Nephron (organoid): Measurements from ENCODE around the gene AJAP1.

Source experiments
- H3K27ac Mint-ChIP-seq, 3 experiments: 2 replicates each; pipeline ENCODE4 v1.8.0; 2020; ENCODE audit warnings: mixed read lengths in 3 of 3, mild to moderate bottlenecking in 2 of 3, moderate library complexity in 1 of 3
- H3K27me3 Mint-ChIP-seq: 2 replicates; pipeline ENCODE4 v1.8.0; 2021; ENCODE audit warnings: low read depth, mild to moderate bottlenecking, moderate library complexity, mixed read lengths
- H3K36me3 Mint-ChIP-seq: 2 replicates; pipeline ENCODE4 v1.8.0; 2020; ENCODE audit warnings: low read depth, mixed read lengths
- H3K4me1 Mint-ChIP-seq: 2 replicates; pipeline ENCODE4 v1.8.0; 2020; ENCODE audit warnings: mixed read lengths
- H3K4me3 Mint-ChIP-seq, 3 experiments: 2 replicates each; pipeline ENCODE4 v1.8.0; 2020; ENCODE audit warnings: mild to moderate bottlenecking in 3 of 3, mixed read lengths in 3 of 3, moderate library complexity in 2 of 3
- H3K9me3 Mint-ChIP-seq: 2 replicates; pipeline ENCODE4 v1.8.0; 2020; ENCODE audit warnings: mixed read lengths
- TF ChIP-seq, protein P1 (sequence below), 3 experiments: fragments of 200-600 bp; sonication (generic); IDR thresholded peaks; one replicate each; pipeline ENCODE4 v1.5.0; 2021; ENCODE audit warnings: antibody characterized with exemption in 3 of 3; ENCODE audit not compliant: unreplicated experiment in 3 of 3

Gene AJAP1

DNA sequence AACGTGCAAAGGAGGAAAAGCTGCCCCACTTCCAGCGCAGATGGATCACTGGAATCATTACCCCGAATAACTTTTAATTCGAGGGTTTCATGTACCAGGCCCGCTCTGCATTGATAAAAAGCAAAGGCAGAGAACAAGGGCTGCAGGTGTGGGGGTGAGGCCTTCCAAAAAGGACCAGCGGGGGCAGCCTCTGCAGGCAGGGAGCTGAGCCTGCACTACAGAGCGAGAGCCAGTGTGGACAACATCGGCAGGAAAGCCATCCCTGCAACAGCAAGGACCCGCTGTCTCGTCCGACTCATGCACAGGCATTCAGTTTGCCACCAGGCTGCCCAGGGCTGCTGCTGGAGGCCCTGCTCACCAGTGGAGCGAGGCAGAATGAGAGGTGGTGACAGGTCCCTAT is 27.1 kb upstream of the AJAP1 start:
- H3K4me1 Mint-ChIP-seq = no peaks in the 10 kb centered on the region
- TF ChIP-seq, protein P1, sequence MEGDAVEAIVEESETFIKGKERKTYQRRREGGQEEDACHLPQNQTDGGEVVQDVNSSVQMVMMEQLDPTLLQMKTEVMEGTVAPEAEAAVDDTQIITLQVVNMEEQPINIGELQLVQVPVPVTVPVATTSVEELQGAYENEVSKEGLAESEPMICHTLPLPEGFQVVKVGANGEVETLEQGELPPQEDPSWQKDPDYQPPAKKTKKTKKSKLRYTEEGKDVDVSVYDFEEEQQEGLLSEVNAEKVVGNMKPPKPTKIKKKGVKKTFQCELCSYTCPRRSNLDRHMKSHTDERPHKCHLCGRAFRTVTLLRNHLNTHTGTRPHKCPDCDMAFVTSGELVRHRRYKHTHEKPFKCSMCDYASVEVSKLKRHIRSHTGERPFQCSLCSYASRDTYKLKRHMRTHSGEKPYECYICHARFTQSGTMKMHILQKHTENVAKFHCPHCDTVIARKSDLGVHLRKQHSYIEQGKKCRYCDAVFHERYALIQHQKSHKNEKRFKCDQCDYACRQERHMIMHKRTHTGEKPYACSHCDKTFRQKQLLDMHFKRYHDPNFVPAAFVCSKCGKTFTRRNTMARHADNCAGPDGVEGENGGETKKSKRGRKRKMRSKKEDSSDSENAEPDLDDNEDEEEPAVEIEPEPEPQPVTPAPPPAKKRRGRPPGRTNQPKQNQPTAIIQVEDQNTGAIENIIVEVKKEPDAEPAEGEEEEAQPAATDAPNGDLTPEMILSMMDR (IDR thresholded peaks at IDR 0.05; ENCODE audit: unreplicated experiment in 3 of 3) = no peak
- H3K4me3 Mint-ChIP-seq = no peak overlapping the region

GRCh38 chr1:4628992-4629391 is 25.4 kb upstream of the AJAP1 start:
- no peak overlapping the region for H3K27ac Mint-ChIP-seq
- TF ChIP-seq, protein P1 (IDR thresholded peaks at IDR 0.05; ENCODE audit: unreplicated experiment in 3 of 3) = no peak
- no peaks in the 10 kb centered on the region for H3K4me1 Mint-ChIP-seq
- no peaks in the 10 kb centered on the region for H3K36me3 Mint-ChIP-seq
- H3K27me3 Mint-ChIP-seq = peaks cover 11% of the 10 kb centered on the region
- no peaks in the 10 kb centered on the region for H3K9me3 Mint-ChIP-seq
- H3K4me3 Mint-ChIP-seq = no peak overlapping the region

More for the DNA sequence above, 27.1 kb upstream of the AJAP1 start:
- Mint-ChIP-seq H3K9me3 (no peaks in the 10 kb centered on the region), H3K36me3 (no peaks in the 10 kb centered on the region), H3K27me3 (peaks cover 18% of the 10 kb centered on the region), H3K27ac (no peak overlapping the region)

- Mint-ChIP-seq H3K9me3 (no peaks in the 10 kb centered on the region), H3K27me3 (peaks cover 10% of the 10 kb centered on the region), H3K36me3 (no peaks in the 10 kb centered on the region), H3K4me1 (no peaks in the 10 kb centered on the region), H3K4me3 (no peak overlapping the region), H3K27ac (no peak overlapping the region)
- TF ChIP-seq, protein P1 (IDR thresholded peaks at IDR 0.05; ENCODE audit: unreplicated experiment in 3 of 3) = no peak
Measured at GRCh38 chr1:4630561-4630960, 23.8 kb upstream of the AJAP1 start.

GRCh38 chr1:4631321-4631720 is 23.1 kb upstream of the AJAP1 start:
- no peaks in the 10 kb centered on the region for H3K36me3 Mint-ChIP-seq
- TF ChIP-seq, protein P1 (IDR thresholded peaks at IDR 0.05; ENCODE audit: unreplicated experiment in 3 of 3) = no peak

GRCh38 chr1:4633346-4633745 is 21.1 kb upstream of the AJAP1 start:
- Mint-ChIP-seq H3K36me3 (no peaks in the 10 kb centered on the region), H3K9me3 (no peaks in the 10 kb centered on the region), H3K4me1 (no peaks in the 10 kb centered on the region), H3K27ac (no peak overlapping the region), H3K27me3 (peaks cover 18% of the 10 kb centered on the region), H3K4me3 (no peak overlapping the region)
- TF ChIP-seq, protein P1 (IDR thresholded peaks at IDR 0.05; ENCODE audit: unreplicated experiment in 3 of 3) = no peak

More at GRCh38 chr1:4631321-4631720, 23.1 kb upstream of the AJAP1 start:
- H3K9me3 Mint-ChIP-seq = no peaks in the 10 kb centered on the region
- no peaks in the 10 kb centered on the region for H3K4me1 Mint-ChIP-seq
- no peak overlapping the region for H3K27ac Mint-ChIP-seq
- no peak overlapping the region for H3K4me3 Mint-ChIP-seq
- peaks cover 7% of the 10 kb centered on the region for H3K27me3 Mint-ChIP-seq

- H3K27me3 Mint-ChIP-seq = peaks cover 17% of the 10 kb centered on the region
- no peak overlapping the region for H3K27ac Mint-ChIP-seq
- no peaks in the 10 kb centered on the region for H3K9me3 Mint-ChIP-seq
- TF ChIP-seq, protein P1 (IDR thresholded peaks at IDR 0.05; ENCODE audit: unreplicated experiment in 3 of 3) = no peak
- H3K4me1 Mint-ChIP-seq = no peaks in the 10 kb centered on the region
- H3K4me3 Mint-ChIP-seq = no peak overlapping the region
- H3K36me3 Mint-ChIP-seq = no peaks in the 10 kb centered on the region
Measured at GRCh38 chr1:4634156-4634792, 20.1 kb upstream of the AJAP1 start.
